ENCODE data around the gene ZMIZ1.

DNA sequence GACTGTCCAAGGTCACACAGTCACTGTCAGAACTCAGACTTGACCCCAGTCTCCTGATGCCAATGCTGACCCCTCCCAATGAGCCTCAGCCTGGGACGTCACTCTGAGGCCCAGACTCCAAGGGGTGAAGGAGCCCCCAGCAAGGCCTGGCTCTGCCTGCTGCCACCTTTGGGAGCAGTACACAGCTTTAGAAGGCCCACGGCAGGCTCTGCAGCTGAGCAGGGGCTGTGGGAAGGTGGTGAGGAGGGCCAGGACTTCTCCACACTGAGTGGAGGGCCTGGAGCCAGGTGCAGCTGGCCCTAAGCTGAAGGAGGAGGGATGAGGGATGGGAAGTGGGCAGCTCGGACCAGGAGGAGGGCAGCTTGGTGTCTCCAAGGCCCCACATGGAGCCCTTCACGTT, 23.9 kb upstream of the ZMIZ1 start:
- TF ChIP-seq, protein P1, sequence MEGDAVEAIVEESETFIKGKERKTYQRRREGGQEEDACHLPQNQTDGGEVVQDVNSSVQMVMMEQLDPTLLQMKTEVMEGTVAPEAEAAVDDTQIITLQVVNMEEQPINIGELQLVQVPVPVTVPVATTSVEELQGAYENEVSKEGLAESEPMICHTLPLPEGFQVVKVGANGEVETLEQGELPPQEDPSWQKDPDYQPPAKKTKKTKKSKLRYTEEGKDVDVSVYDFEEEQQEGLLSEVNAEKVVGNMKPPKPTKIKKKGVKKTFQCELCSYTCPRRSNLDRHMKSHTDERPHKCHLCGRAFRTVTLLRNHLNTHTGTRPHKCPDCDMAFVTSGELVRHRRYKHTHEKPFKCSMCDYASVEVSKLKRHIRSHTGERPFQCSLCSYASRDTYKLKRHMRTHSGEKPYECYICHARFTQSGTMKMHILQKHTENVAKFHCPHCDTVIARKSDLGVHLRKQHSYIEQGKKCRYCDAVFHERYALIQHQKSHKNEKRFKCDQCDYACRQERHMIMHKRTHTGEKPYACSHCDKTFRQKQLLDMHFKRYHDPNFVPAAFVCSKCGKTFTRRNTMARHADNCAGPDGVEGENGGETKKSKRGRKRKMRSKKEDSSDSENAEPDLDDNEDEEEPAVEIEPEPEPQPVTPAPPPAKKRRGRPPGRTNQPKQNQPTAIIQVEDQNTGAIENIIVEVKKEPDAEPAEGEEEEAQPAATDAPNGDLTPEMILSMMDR (IDR thresholded peaks at IDR 0.05) = no peak
- TF ChIP-seq POLR2A (IDR thresholded peaks at IDR 0.05) = no peak

Data from lower leg skin (tissue), 3 donors.